Esophagus mucosa (tissue), 1 donor: ENCODE results near the gene BRF1. TPM values are rescaled to one million over a fixed set of nuclear protein-coding genes. Genes with fewer than 3 reads are reported as not detected.
"Not testable (repeated sequence)": the region's sequence is repeated elsewhere in the genome, so short reads cannot be mapped to it uniquely, and the experiment has no call there.

Experiments used
- ATAC-seq: fragments of 200-7000 bp; cut with Tn5 transposase; one replicate; pipeline ENCODE4 v1.9.1; 2020
- total RNA-seq: library from RNA; stranded (reverse); gene quantifications from one replicate; pipeline ENCODE4 v1.2.4, GENCODE V29; 2023
- donor health status: DM: yes; HTN: yes; CAD: no.

BRF1 gene
- total RNA-seq, 1 donor from 2014 or later, result 11.7 TPM

- no peak for ATAC-seq
These were observed 31.6 kb upstream of the BRF1 start for GRCh38 chr14:105332350-105332874.

- ATAC-seq, result no peak
These were observed 31.0 kb upstream of the BRF1 start for GRCh38 chr14:105331575-105332349.

- ATAC-seq, result peak; percentile 34
These were observed 29.7 kb upstream of the BRF1 start for GRCh38 chr14:105330491-105330895.

GRCh38 chr14:105329411-105330150 is 28.8 kb upstream of the BRF1 start:
- no peak for ATAC-seq

GRCh38 chr14:105328678-105329390 is 28.0 kb upstream of the BRF1 start:
- ATAC-seq, result no peak

GRCh38 chr14:105328070-105328677 is 27.4 kb upstream of the BRF1 start:
- ATAC-seq, result no peak

- ATAC-seq, result not testable (repeated sequence)
These were observed 26.9 kb upstream of the BRF1 start for GRCh38 chr14:105327695-105328045.

GRCh38 chr14:105326891-105327694 is 26.3 kb upstream of the BRF1 start:
- no peak for ATAC-seq

GRCh38 chr14:105326568-105326867 is 25.7 kb upstream of the BRF1 start:
- no peak for ATAC-seq

- no peak for ATAC-seq
These were observed 25.1 kb upstream of the BRF1 start for GRCh38 chr14:105325716-105326567.

- ATAC-seq, result no peak
These were observed 24.5 kb upstream of the BRF1 start for GRCh38 chr14:105325303-105325702.

GRCh38 chr14:105324871-105325270 is 24.1 kb upstream of the BRF1 start:
- ATAC-seq, result no peak

- ATAC-seq, result no peak
These were observed 23.4 kb upstream of the BRF1 start for GRCh38 chr14:105324080-105324778.

GRCh38 chr14:105323663-105324062 is 22.9 kb upstream of the BRF1 start:
- ATAC-seq, result peak; percentile 9

- peak; percentile 13 for ATAC-seq
These were observed 22.2 kb upstream of the BRF1 start for GRCh38 chr14:105322791-105323556.

- ATAC-seq, result no peak
These were observed 16.7 kb upstream of the BRF1 start for GRCh38 chr14:105317546-105317945.

GRCh38 chr14:105316968-105317510 is 16.2 kb upstream of the BRF1 start:
- ATAC-seq, result no peak

- ATAC-seq, result no peak
These were observed 15.8 kb upstream of the BRF1 start for GRCh38 chr14:105316577-105316941.

- peak; percentile 2 for ATAC-seq
These were observed 15.3 kb upstream of the BRF1 start for GRCh38 chr14:105315941-105316576.
